HepG2 (cell line): ENCODE results near the gene NRL. TPM values are rescaled to one million over a fixed set of nuclear protein-coding genes. Genes with fewer than 3 reads are reported as not detected.

Experiments used
- ATAC-seq: fragments of 200-7000 bp; cut with Tn5 transposase; 3 replicates; pipeline ENCODE4 v1.9.1; 2020; ENCODE audit warnings: mild to moderate bottlenecking, moderate library complexity
- BruUV-seq: library from RNA; stranded (reverse); fragments of 400-500 nt; replicated peaks from 2 replicates; lab custom pipeline; 2021; lab: Mats Ljungman, UMichigan
- CTCF ChIA-PET: fragments of 300-600 bp; formaldehyde crosslinking; extraction: SDS; loops from one replicate; lab custom pipeline; 2021; ENCODE audit warnings: low total read pairs, inconsistent platforms, low intra/inter-chr PET ratio; lab: Yijun Ruan, JAX
- POLR2A ChIA-PET: fragments of 350-600 bp; sonication (Branson Sonifier 250); formaldehyde crosslinking; loops from one replicate; lab custom pipeline; 2020; ENCODE audit warnings: antibody characterized with exemption, inconsistent platforms; lab: Yijun Ruan, JAX
- DNase-seq: peaks from one replicate; pipeline ENCODE4 v3.0.0-alpha.2; 2015; ENCODE audit warnings: low spot score
- FAIRE-seq: peaks from 3 replicates; lab custom pipeline; 2011; peaks lifted over from hg19 to GRCh38; lab: Jason Lieb, UNC
- H2AFZ ChIP-seq: one replicate; pipeline ENCODE4 v1.6.1; 2011; ENCODE audit warnings: low read length, inconsistent platforms
- H3K27ac ChIP-seq: fragments of 300-600 bp; 3 replicates; pipeline ENCODE4 v1.8.0; 2011; ENCODE audit warnings: mixed run types, mild to moderate bottlenecking, mixed read lengths, low read length, inconsistent platforms; ENCODE audit not compliant: insufficient read depth; ENCODE audit errors: extremely low read length
- H3K27me3 ChIP-seq, 2 experiments: fragments of 200-600 bp in 1 of 2; 2 replicates in 1 of 2; 3 replicates in 1 of 2; pipeline versions ENCODE4 v1.6.0 to v1.8.0; 2011; ENCODE audit warnings: low read length in 2 of 2, mild to moderate bottlenecking in 2 of 2, moderate library complexity in 2 of 2, inconsistent platforms in 1 of 2; ENCODE audit not compliant: insufficient read depth in 2 of 2, control insufficient read depth in 1 of 2
- H3K36me3 ChIP-seq, 2 experiments: fragments of 200-600 bp in 1 of 2; replicated peaks in 1 of 2; 2 replicates in 1 of 2; 3 replicates in 1 of 2; pipeline versions ENCODE4 v1.5.1 to v1.8.0; 2011; ENCODE audit warnings: low read length in 2 of 2, inconsistent platforms in 1 of 2; ENCODE audit not compliant: insufficient read depth in 2 of 2, control insufficient read depth in 1 of 2
- H3K4me1 ChIP-seq: 2 replicates; pipeline ENCODE4 v1.5.1; 2012; ENCODE audit warnings: low read length, inconsistent platforms; ENCODE audit not compliant: insufficient read depth
- H3K4me2 ChIP-seq: 2 replicates; pipeline ENCODE4 v1.6.0; 2011; ENCODE audit warnings: low read depth, low read length, inconsistent platforms
- H3K4me3 ChIP-seq, 3 experiments: fragments of 200-600 bp in 1 of 3; sonication (generic), shearing (Covaris generic) in 1 of 3; replicated peaks in 1 of 3; 2 replicates each; pipeline ENCODE4 v1.5.1; 2011 to 2016; ENCODE audit warnings: low read length in 3 of 3, inconsistent platforms in 2 of 3, low read depth in 2 of 3, mild to moderate bottlenecking in 2 of 3, control low read depth in 1 of 3, mixed read lengths in 1 of 3; ENCODE audit not compliant: insufficient read depth in 1 of 3
- H3K79me2 ChIP-seq: one replicate; pipeline ENCODE4 v1.6.1; 2011; ENCODE audit warnings: low read length, inconsistent platforms; ENCODE audit not compliant: insufficient read depth
- H3K9ac ChIP-seq: 2 replicates; pipeline ENCODE4 v1.6.0; 2011; ENCODE audit warnings: mild to moderate bottlenecking, low read depth, low read length, inconsistent platforms; ENCODE audit not compliant: insufficient read depth
- H3K9me3 ChIP-seq: 2 replicates; pipeline ENCODE4 v1.5.1; 2012; ENCODE audit warnings: mild to moderate bottlenecking, low read length
- H4K20me1 ChIP-seq: 2 replicates; pipeline ENCODE4 v1.6.0; 2011; ENCODE audit warnings: inconsistent platforms, mild to moderate bottlenecking, low read length, moderate library complexity; ENCODE audit not compliant: insufficient read depth
- ATF7 ChIP-seq, 2 experiments: fragments of 450-650 bp in 1 of 2; sonication (generic) in 1 of 2; formaldehyde crosslinking in 1 of 2; IDR thresholded peaks; 2 replicates each; pipeline versions ENCODE4 v1.4.0 to v1.6.1; 2016 to 2020; ENCODE audit warnings: antibody characterized with exemption in 1 of 2, mild to moderate bottlenecking in 1 of 2, missing genetic modification reagents in 1 of 2
- CREB1 ChIP-seq, 2 experiments: fragments of 450-650 bp in 1 of 2; IDR thresholded peaks; 2 replicates each; pipeline ENCODE4 v1.6.1; 2016 to 2017; ENCODE audit warnings: control low read depth in 1 of 2, mild to moderate bottlenecking in 1 of 2, missing compliant biosample characterization in 1 of 2, missing genetic modification characterization in 1 of 2
- CREM ChIP-seq, 2 experiments: sonication (generic) in 1 of 2; formaldehyde crosslinking in 1 of 2; IDR thresholded peaks; 2 replicates each; pipeline versions ENCODE4 v1.4.0 to v1.6.1; 2016 to 2020; ENCODE audit warnings: antibody characterized with exemption in 1 of 2, mild to moderate bottlenecking in 1 of 2, missing genetic modification reagents in 1 of 2
- TBX3 ChIP-seq: fragments of 450-650 bp; IDR thresholded peaks from 2 replicates; pipeline ENCODE4 v1.6.1; 2017; ENCODE audit warnings: antibody characterized with exemption, mild to moderate bottlenecking, inconsistent platforms, borderline replicate concordance
- ZNF20 ChIP-seq: sonication (generic); formaldehyde crosslinking; IDR thresholded peaks from 2 replicates; pipeline ENCODE4 v1.4.0; 2020; ENCODE audit warnings: mild to moderate bottlenecking, moderate library complexity, missing genetic modification reagents
- ZNF260 ChIP-seq: sonication (generic); formaldehyde crosslinking; IDR thresholded peaks from 2 replicates; pipeline ENCODE4 v1.4.0; 2020; ENCODE audit warnings: missing genetic modification reagents, low read depth, mild to moderate bottlenecking, borderline replicate concordance
- ZNF33B ChIP-seq: sonication (generic); formaldehyde crosslinking; IDR thresholded peaks from 2 replicates; pipeline ENCODE4 v1.5.1; 2020; ENCODE audit warnings: mild to moderate bottlenecking, missing genetic modification reagents
- ZNF446 ChIP-seq: sonication (generic); formaldehyde crosslinking; IDR thresholded peaks from 2 replicates; pipeline ENCODE4 v1.5.0; 2020; ENCODE audit warnings: mild to moderate bottlenecking, missing genetic modification reagents
- ZNF556 ChIP-seq: sonication (generic); formaldehyde crosslinking; IDR thresholded peaks from 2 replicates; pipeline ENCODE4 v1.4.0; 2020; ENCODE audit warnings: mild to moderate bottlenecking, missing genetic modification reagents, borderline replicate concordance
- ZNF564 ChIP-seq: sonication (generic); formaldehyde crosslinking; IDR thresholded peaks from 2 replicates; pipeline ENCODE4 v1.8.1; 2023; ENCODE audit warnings: mild to moderate bottlenecking, missing genetic modification reagents
- ZNF646 ChIP-seq: sonication (generic); formaldehyde crosslinking; IDR thresholded peaks from 2 replicates; pipeline ENCODE4 v1.9.0; 2021; ENCODE audit warnings: mild to moderate bottlenecking, missing genetic modification reagents
- ZNF768 ChIP-seq: sonication (generic); formaldehyde crosslinking; IDR thresholded peaks from 2 replicates; pipeline ENCODE4 v1.4.0; 2020; ENCODE audit warnings: missing genetic modification reagents
- ZNF839 ChIP-seq: sonication (generic); formaldehyde crosslinking; IDR thresholded peaks from 2 replicates; pipeline ENCODE4 v1.4.0; 2020; ENCODE audit warnings: missing genetic modification reagents, mild to moderate bottlenecking, borderline replicate concordance
- WGBS: methylation state at CpG from one replicate; pipeline ENCODE4 v1.1.6; 2017; ENCODE audit warnings: low lambda C conversion rate; 5-methylcytosine and 5-hydroxymethylcytosine counted together
- in situ Hi-C: cut with HindIII; loops from 2 replicates; pipeline ENCODE4 v1.10.0; 2017; ENCODE audit warnings: low pct_unique_long_range_greater_than_20kb; ENCODE audit not compliant: extremely low pct_ligation_motif_present
- intact Hi-C: fragments of 100-400 bp; cut with micrococcal nuclease; formaldehyde crosslinking; loops from one replicate; pipeline ENCODE4 v1.10.0; 2022; ENCODE audit not compliant: unreplicated experiment
- polyA plus RNA-seq, 8 experiments: library from polyadenylated mRNA; depleted of rRNA in 3 of 8; stranded (reverse) in 7 of 8; unstranded in 1 of 8; fragments of >200 nt; fragmentation: Illumina TruSeq in 4 of 8; extraction: Trizol in 4 of 8; gene quantifications; 2 replicates each; pipeline versions ENCODE4 v1.2.1 to v1.2.3, GENCODE V29; 2011 to 2016; ENCODE audit warnings: low read depth in 4 of 8, missing spikeins in 1 of 8, mixed read lengths in 1 of 8; ENCODE audit not compliant: insufficient read depth in 1 of 8
- total RNA-seq, 5 experiments: library from RNA; depleted of rRNA; stranded (reverse); fragments of >200 nt; fragmentation: Illumina TruSeq; extraction: Trizol; gene quantifications; 2 replicates each; pipeline ENCODE4 v1.2.3, GENCODE V29; 2016; ENCODE audit warnings: low read depth in 1 of 5
- TF ChIP-seq, protein P1 (sequence below): sonication (generic); formaldehyde crosslinking; IDR thresholded peaks from 2 replicates; pipeline ENCODE4 v1.4.0; 2020; ENCODE audit warnings: missing genetic modification reagents, borderline replicate concordance

Gene NRL
- total and polyA plus RNA-seq, 2 of the 13 experiments (the other 11 are each of a cell fraction or from before 2014, with no cell fraction given), result 2.5 to 4.7 TPM

DNA sequence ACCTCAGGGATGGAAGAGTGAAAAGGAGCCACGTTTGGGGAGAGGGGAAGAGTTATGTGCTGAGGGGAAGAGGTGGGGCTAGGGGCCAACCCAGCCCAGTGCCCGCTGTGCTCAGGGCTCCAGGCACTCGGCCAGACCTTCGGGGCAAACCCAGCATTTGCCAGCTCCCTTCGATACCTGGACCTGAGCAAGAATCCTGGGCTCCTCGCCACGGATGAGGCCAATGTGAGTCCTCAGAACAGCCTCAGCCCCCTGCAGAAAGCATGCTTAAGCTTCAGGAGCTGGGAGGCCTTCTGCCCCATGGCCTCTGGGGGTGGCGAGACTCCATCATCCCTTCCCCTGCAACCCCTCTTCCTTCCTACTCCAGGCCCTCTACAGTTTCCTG is 58.0 kb downstream of the NRL start:
- no peak for FAIRE-seq
- intact Hi-C loops, result no loop called here
- no TSS peak for BruUV-seq
- Histone ChIP-seq H3K4me2 (no peak overlapping the region), H2AFZ (no peak overlapping the region), H3K36me3 (no peaks in the 10 kb centered on the region), H3K79me2 (no peaks in the 10 kb centered on the region), H3K27ac (no peak overlapping the region), H3K9me3 (no peaks in the 10 kb centered on the region), H4K20me1 (no peaks in the 10 kb centered on the region), H3K9ac (no peak overlapping the region), H3K4me1 (peaks cover 48% of the 10 kb centered on the region), H3K4me3 (no peak overlapping the region), H3K27me3 (peaks cover 18 to 61% of the 10 kb centered on the region in 2 experiments)
- DNase-seq, result no peak
- ChIA-PET POLR2A (interaction anchor here (1.0 to 9.6 kb wide), 10 partner anchors 10 to 186 kb away, joined by 3 to 226 read pairs (median 14); partner anchors contain the start of genes DCAF11, IRF9, NRL and PCK2), CTCF (interaction anchor here (4.4 to 5.4 kb wide), 2 partner anchors 33 to 52 kb away, joined by 86 to 109 read pairs; no protein-coding TSS in a partner anchor)
- ATAC-seq, result no peak
- WGBS, result 13% methylated on average over 5 of the region's 8 CpGs
- in situ Hi-C loops, result loop anchor here (5.0 kb wide), 2 partner anchors 36 to 106 kb away; partner anchors contain the start of genes IRF9 and PCK2
- TF ChIP-seq ZNF564 (CRISPR knock-in tag) (no peak), ZNF839 (0 out of 2 replicates have a peak, but pooled peaks have one; percentile 41), ZNF20 (CRISPR knock-in tag) (no peak), ZNF646 (CRISPR knock-in tag) (0 out of 2 replicates have a peak, but pooled peaks have one; percentile 27), CREM (IDR thresholded peaks at IDR 0.05) (no peak), CREM (CRISPR knock-in tag; IDR thresholded peaks at IDR 0.05) (no peak), ZNF33B (CRISPR knock-in tag) (0 out of 2 replicates have a peak, but pooled peaks have one; percentile 9), CREB1 (IDR thresholded peaks at IDR 0.05) (no peak), CREB1 (CRISPR knock-in tag; IDR thresholded peaks at IDR 0.05) (no peak), ZNF446 (CRISPR knock-in tag) (0 out of 2 replicates have a peak, but pooled peaks have one; percentile 39), ZNF260 (0 out of 2 replicates have a peak, but pooled peaks have one; percentile 60), TBX3 (no peak), ATF7 (IDR thresholded peaks at IDR 0.05) (no peak), ATF7 (CRISPR knock-in tag; IDR thresholded peaks at IDR 0.05) (no peak), ZNF768 (CRISPR knock-in tag) (no peak; the same call in 1 of the 2 replicates), ZNF556 (CRISPR knock-in tag) (no peak)
- TF ChIP-seq, protein P1, sequence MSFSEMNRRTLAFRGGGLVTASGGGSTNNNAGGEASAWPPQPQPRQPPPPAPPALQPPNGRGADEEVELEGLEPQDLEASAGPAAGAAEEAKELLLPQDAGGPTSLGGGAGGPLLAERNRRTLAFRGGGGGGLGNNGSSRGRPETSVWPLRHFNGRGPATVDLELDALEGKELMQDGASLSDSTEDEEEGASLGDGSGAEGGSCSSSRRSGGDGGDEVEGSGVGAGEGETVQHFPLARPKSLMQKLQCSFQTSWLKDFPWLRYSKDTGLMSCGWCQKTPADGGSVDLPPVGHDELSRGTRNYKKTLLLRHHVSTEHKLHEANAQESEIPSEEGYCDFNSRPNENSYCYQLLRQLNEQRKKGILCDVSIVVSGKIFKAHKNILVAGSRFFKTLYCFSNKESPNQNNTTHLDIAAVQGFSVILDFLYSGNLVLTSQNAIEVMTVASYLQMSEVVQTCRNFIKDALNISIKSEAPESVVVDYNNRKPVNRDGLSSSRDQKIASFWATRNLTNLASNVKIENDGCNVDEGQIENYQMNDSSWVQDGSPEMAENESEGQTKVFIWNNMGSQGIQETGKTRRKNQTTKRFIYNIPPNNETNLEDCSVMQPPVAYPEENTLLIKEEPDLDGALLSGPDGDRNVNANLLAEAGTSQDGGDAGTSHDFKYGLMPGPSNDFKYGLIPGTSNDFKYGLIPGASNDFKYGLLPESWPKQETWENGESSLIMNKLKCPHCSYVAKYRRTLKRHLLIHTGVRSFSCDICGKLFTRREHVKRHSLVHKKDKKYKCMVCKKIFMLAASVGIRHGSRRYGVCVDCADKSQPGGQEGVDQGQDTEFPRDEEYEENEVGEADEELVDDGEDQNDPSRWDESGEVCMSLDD (CRISPR knock-in tag), result no peak
